ENCODE data around the gene AKR1D1.

Gene AKR1D1, protein sequence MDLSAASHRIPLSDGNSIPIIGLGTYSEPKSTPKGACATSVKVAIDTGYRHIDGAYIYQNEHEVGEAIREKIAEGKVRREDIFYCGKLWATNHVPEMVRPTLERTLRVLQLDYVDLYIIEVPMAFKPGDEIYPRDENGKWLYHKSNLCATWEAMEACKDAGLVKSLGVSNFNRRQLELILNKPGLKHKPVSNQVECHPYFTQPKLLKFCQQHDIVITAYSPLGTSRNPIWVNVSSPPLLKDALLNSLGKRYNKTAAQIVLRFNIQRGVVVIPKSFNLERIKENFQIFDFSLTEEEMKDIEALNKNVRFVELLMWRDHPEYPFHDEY

DNA sequence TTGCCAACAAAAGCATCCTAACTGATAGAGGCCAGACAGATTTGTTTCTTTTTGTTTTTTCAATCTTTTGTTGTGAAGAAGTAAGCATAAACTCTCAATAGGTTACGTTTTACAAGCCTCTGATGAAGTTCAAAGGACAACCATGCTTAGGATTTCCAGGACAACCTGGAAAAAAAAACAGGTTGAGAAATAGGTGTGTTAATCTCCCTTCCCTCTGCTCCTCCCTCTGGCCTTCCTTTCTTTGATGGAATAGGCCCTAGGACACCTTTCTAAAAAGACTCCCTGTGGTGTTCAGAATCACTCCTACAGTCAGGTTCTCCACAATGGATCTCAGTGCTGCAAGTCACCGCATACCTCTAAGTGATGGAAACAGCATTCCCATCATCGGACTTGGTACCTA is at the start of gene AKR1D1:
TSS of gene AKR1D1 (plus strand) at position 264 of the 400 bp plus-strand sequence. CDS start at position 324, 60 bp downstream.
- no peak within 1 kb of the TSS for H3K4me3 ChIP-seq (ENCODE audit: low read length)
- no peak for TF ChIP-seq CTCF (conservative IDR thresholded peaks at IDR 0.05; ENCODE audit: low read length)
- DNase-seq (ENCODE audit: low read depth), result no peak

GRCh38 chr7:138027100-138027499 is 49.2 kb upstream of the AKR1D1 start:
- no peak overlapping the region for H3K4me3 ChIP-seq (ENCODE audit: low read length)
- DNase-seq (ENCODE audit: low read depth), result no peak
- TF ChIP-seq CTCF (conservative IDR thresholded peaks at IDR 0.05; ENCODE audit: low read length), result no peak

GRCh38 chr7:138029126-138029525 is 47.1 kb upstream of the AKR1D1 start:
- DNase-seq (ENCODE audit: low read depth), result no peak
- H3K4me3 ChIP-seq (ENCODE audit: low read length), result no peak overlapping the region
- no peak for TF ChIP-seq CTCF (conservative IDR thresholded peaks at IDR 0.05; ENCODE audit: low read length)

DNA sequence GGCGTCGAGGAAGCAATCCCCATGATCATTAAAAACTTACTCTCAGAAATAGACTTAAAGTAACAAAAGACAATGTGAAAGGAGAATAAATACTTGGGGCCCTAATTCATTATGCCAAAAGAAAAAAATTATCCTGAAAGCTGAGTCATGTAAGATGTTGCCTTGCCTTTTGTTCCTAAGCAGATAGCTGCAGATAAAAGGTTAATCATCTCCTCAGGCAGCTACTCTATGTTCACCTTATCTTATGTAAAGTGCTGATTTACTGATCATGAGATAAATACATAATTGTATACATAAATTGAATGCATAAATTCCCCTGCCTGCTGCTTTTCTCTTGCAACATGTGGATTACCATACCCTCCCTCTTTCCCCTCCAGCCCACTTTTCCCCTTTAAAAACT is 46.3 kb upstream of the AKR1D1 start:
- no peak for DNase-seq (ENCODE audit: low read depth)
- H3K4me3 ChIP-seq (ENCODE audit: low read length), result no peak overlapping the region
- TF ChIP-seq CTCF (conservative IDR thresholded peaks at IDR 0.05; ENCODE audit: low read length), result no peak

DNA sequence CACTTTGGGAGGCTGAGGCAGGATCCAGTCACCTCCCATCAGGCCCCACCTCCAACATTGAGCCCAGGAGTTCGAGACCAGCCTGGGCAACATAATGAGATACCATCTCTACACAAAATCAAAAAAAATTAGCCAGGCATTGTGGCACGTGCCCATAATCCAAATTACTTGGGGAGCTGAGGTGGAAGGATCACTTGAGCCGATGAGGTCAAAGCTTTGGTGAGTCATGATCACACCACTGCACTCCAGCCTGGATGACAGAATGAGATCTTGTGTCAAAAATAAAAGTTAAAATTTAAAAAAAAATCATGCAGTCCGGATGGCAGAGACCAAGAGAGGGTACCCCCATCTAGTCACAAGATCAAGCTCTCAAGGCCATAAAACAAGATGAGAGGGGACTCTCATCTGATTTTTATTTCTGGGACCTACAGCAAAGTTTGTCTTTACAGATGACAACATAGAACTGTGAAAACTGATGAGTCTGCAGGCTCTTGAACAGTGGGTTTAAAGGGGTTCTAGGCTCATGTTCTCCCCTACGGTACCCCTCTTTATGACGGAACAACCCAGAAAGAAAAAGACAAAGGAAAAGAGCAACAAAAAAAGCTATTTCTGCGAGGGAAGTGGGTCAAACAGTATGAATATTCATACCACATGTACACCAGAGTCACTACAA is 45.4 kb upstream of the AKR1D1 start:
- DNase-seq (ENCODE audit: low read depth), result no peak
- TF ChIP-seq CTCF (conservative IDR thresholded peaks at IDR 0.05; ENCODE audit: low read length), result no peak
- no peak overlapping the region for H3K4me3 ChIP-seq (ENCODE audit: low read length)

- no peak for DNase-seq (ENCODE audit: low read depth)
- no peak for TF ChIP-seq CTCF (conservative IDR thresholded peaks at IDR 0.05; ENCODE audit: low read length)
- H3K4me3 ChIP-seq (ENCODE audit: low read length), result no peak overlapping the region
Observed at GRCh38 chr7:138032186-138032585, 44.1 kb upstream of the AKR1D1 start.

DNA sequence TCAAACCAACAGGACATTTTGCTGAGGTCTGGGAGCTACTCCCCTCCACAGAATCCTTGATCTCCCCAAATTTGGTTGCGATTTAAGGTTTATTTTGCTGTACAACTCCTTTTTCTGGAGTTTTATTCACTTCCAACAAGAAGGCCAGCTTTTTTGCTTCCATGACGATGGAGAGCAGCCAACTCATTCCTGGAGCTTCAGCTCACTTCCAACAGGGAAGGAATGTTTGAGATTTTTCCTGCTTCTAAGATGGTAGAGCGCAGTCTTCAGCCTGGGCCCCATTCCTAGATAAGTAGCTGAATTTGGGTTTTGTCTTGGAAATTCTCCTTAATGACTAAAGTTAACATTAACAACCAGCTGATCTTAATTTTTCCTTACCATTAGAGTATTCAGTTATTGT is 43.5 kb upstream of the AKR1D1 start:
- peak; percentile 2 for DNase-seq (ENCODE audit: low read depth)
- no peak for TF ChIP-seq CTCF (conservative IDR thresholded peaks at IDR 0.05; ENCODE audit: low read length)
- H3K4me3 ChIP-seq (ENCODE audit: low read length), result no peak overlapping the region
